Measurements from ENCODE around the gene DOCK11. TPM values are rescaled to one million over a fixed set of nuclear protein-coding genes. Genes with fewer than 3 reads are reported as not detected.
"Not testable (repeated sequence)": the region's sequence is repeated elsewhere in the genome, so short reads cannot be mapped to it uniquely, and the experiment has no call there.

DOCK11 gene
- total RNA-seq, 1 experiment from 2014 or later, result 3.0 TPM

GRCh38 chrX:118468122-118468521 lies 27.5 kb upstream of the DOCK11 start:
- no peak overlapping the region for H3K27ac ChIP-seq (ENCODE audit: low read length)
- no peaks in the 10 kb centered on the region for H4K20me1 ChIP-seq (ENCODE audit: low read length)
- H3K36me3 ChIP-seq (ENCODE audit: low read depth, low read length), result no peaks in the 10 kb centered on the region
- H3K79me2 ChIP-seq (ENCODE audit: low read length), result no peaks in the 10 kb centered on the region
- BruUV-seq (replicated peaks), result no TSS peak
- no peak overlapping the region for H3K4me3 ChIP-seq (ENCODE audit: low read length)
- H3K9ac ChIP-seq (ENCODE audit: low read length), result no peak overlapping the region
- H3F3A ChIP-seq (ENCODE audit: low read length, unreplicated experiment), result no peaks in the 10 kb centered on the region
- ChIA-PET POLR2A (ENCODE audit: unreplicated experiment) (no interaction called here), CTCF (no interaction called here)
- H3K4me2 ChIP-seq (ENCODE audit: low read length), result no peak overlapping the region
- ATAC-seq, result no peak
- H3K4me1 ChIP-seq (ENCODE audit: insufficient read depth, low read length), result no peaks in the 10 kb centered on the region
- no peak for DNase-seq
- intact Hi-C loops (cut with micrococcal nuclease), result no loop called here
- H2AFZ ChIP-seq (ENCODE audit: low read length), result no peak overlapping the region
- H3K27me3 ChIP-seq (ENCODE audit: low read length), result no peaks in the 10 kb centered on the region
- no peaks in the 10 kb centered on the region for H3K9me3 ChIP-seq (ENCODE audit: low read length)
- no peaks in the 10 kb centered on the region for H3K9me2 ChIP-seq (replicated peaks; ENCODE audit: low read length)
- no peak for TF ChIP-seq EZH2phosphoT487 (IDR thresholded peaks at IDR 0.05; ENCODE audit: borderline replicate concordance, low read length)
- TF ChIP-seq CTCF (conservative IDR thresholded peaks at IDR 0.05; ENCODE audit: low read depth, low read length), result no peak
- TF ChIP-seq EZH2 (IDR thresholded peaks at IDR 0.05; ENCODE audit: low read length, unreplicated experiment), result no peak

- intact Hi-C loops (cut with micrococcal nuclease); H3F3A ChIP-seq (ENCODE audit: low read length, unreplicated experiment); BruUV-seq (replicated peaks); H3K9ac ChIP-seq (ENCODE audit: low read length); H2AFZ ChIP-seq (ENCODE audit: low read length); H3K79me2 ChIP-seq (ENCODE audit: low read length); CTCF ChIA-PET; H3K4me1 ChIP-seq (ENCODE audit: insufficient read depth, low read length); POLR2A ChIA-PET (ENCODE audit: unreplicated experiment); H3K9me2 ChIP-seq (replicated peaks; ENCODE audit: low read length); H3K9me3 ChIP-seq (ENCODE audit: low read length); H3K4me2 ChIP-seq (ENCODE audit: low read length); H3K36me3 ChIP-seq (ENCODE audit: low read depth, low read length); H3K27me3 ChIP-seq (ENCODE audit: low read length); H3K4me3 ChIP-seq (ENCODE audit: low read length); H4K20me1 ChIP-seq (ENCODE audit: low read length); H3K27ac ChIP-seq (ENCODE audit: low read length); ATAC-seq: not testable (repeated sequence)
- DNase-seq, result peak; percentile 6
Measured at GRCh38 chrX:118470721-118471347, 24.8 kb upstream of the DOCK11 start.

GRCh38 chrX:118474586-118474985 lies 21.0 kb upstream of the DOCK11 start:
- no peaks in the 10 kb centered on the region for H4K20me1 ChIP-seq (ENCODE audit: low read length)
- CTCF ChIA-PET, result no interaction called here

More at GRCh38 chrX:118474586-118474985, 21.0 kb upstream of the DOCK11 start:
- DNase-seq (no peak), ATAC-seq (no peak)
- no peaks in the 10 kb centered on the region for H3K27me3 ChIP-seq (ENCODE audit: low read length)
- no TSS peak for BruUV-seq (replicated peaks)
- no peak overlapping the region for H2AFZ ChIP-seq (ENCODE audit: low read length)
- no peak overlapping the region for H3K9ac ChIP-seq (ENCODE audit: low read length)
- H3K27ac ChIP-seq (ENCODE audit: low read length), result no peak overlapping the region
- no peak overlapping the region for H3K4me3 ChIP-seq (ENCODE audit: low read length)
- H3K9me2 ChIP-seq (replicated peaks; ENCODE audit: low read length), result no peaks in the 10 kb centered on the region
- no peaks in the 10 kb centered on the region for H3K36me3 ChIP-seq (ENCODE audit: low read depth, low read length)
- POLR2A ChIA-PET (ENCODE audit: unreplicated experiment), result interaction anchor here (0.5 kb wide), 1 partner anchor 262 kb away, joined by 3 read pairs; no protein-coding TSS in a partner anchor
- no peaks in the 10 kb centered on the region for H3K9me3 ChIP-seq (ENCODE audit: low read length)
- H3F3A ChIP-seq (ENCODE audit: low read length, unreplicated experiment), result no peaks in the 10 kb centered on the region
- no peak overlapping the region for H3K4me2 ChIP-seq (ENCODE audit: low read length)
- intact Hi-C loops (cut with micrococcal nuclease), result no loop called here
- no peak for TF ChIP-seq CTCF (conservative IDR thresholded peaks at IDR 0.05; ENCODE audit: low read depth, low read length)
- TF ChIP-seq EZH2phosphoT487 (IDR thresholded peaks at IDR 0.05; ENCODE audit: borderline replicate concordance, low read length), result no peak
- no peak for TF ChIP-seq EZH2 (IDR thresholded peaks at IDR 0.05; ENCODE audit: low read length, unreplicated experiment)
- no peaks in the 10 kb centered on the region for H3K79me2 ChIP-seq (ENCODE audit: low read length)
- no peaks in the 10 kb centered on the region for H3K4me1 ChIP-seq (ENCODE audit: insufficient read depth, low read length)
